GM06990 (cell line): Measurements from ENCODE around the gene TLX2.

ENCODE experiments used
- DNase-seq: peaks from one replicate; pipeline ENCODE4 v3.0.0-alpha.2; 2011; ENCODE audit not compliant: insufficient read length; ENCODE audit errors: extremely low read depth
- H3K27me3 ChIP-seq: replicated peaks from 2 replicates; pipeline ENCODE4 v1.6.0; 2011; ENCODE audit warnings: low read length; ENCODE audit not compliant: control insufficient read depth, insufficient read depth
- H3K36me3 ChIP-seq: 2 replicates; pipeline ENCODE4 v1.5.1; 2011; ENCODE audit warnings: low read length; ENCODE audit not compliant: control insufficient read depth, insufficient read depth
- H3K4me3 ChIP-seq: replicated peaks from 2 replicates; pipeline ENCODE4 v1.5.1; 2011; ENCODE audit warnings: low read depth, mild to moderate bottlenecking, control low read depth, low read length
- CTCF ChIP-seq: IDR thresholded peaks from 2 replicates; pipeline ENCODE4 v1.5.1; 2011; ENCODE audit warnings: low read length, control low read depth, mild to moderate bottlenecking, inconsistent platforms; ENCODE audit not compliant: insufficient read depth, poor library complexity, severe bottlenecking

TLX2 gene

GRCh38 chr2:74530239-74531187 is 16.3 kb downstream of the TLX2 start:
- Histone ChIP-seq H3K36me3 (peaks cover 34% of the 10 kb centered on the region), H3K27me3 (no peaks in the 10 kb centered on the region), H3K4me3 (peak overlapping the region; percentile 97)
- no peak for TF ChIP-seq CTCF
- peak; percentile 77 for DNase-seq

GRCh38 chr2:74531666-74532065 is 17.4 kb downstream of the TLX2 start:
- no peak for DNase-seq
- Histone ChIP-seq H3K27me3 (no peaks in the 10 kb centered on the region), H3K36me3 (peaks cover 35% of the 10 kb centered on the region), H3K4me3 (peak overlapping the region; percentile 97)
- TF ChIP-seq CTCF = no peak

GRCh38 chr2:74532222-74532621 is 18.0 kb downstream of the TLX2 start:
- Histone ChIP-seq H3K4me3 (no peak overlapping the region), H3K27me3 (no peaks in the 10 kb centered on the region), H3K36me3 (peaks cover 30% of the 10 kb centered on the region)
- DNase-seq = no peak
- peak; percentile 27 for TF ChIP-seq CTCF

GRCh38 chr2:74533464-74533863 is 19.2 kb downstream of the TLX2 start:
- DNase-seq = no peak
- Histone ChIP-seq H3K4me3 (no peak overlapping the region), H3K27me3 (no peaks in the 10 kb centered on the region), H3K36me3 (peaks cover 25% of the 10 kb centered on the region)
- TF ChIP-seq CTCF = no peak

GRCh38 chr2:74534411-74534810 is 20.2 kb downstream of the TLX2 start:
- no peak for DNase-seq
- no peak for TF ChIP-seq CTCF
- H3K27me3 ChIP-seq = no peaks in the 10 kb centered on the region

GRCh38 chr2:74535440-74535965 is 21.3 kb downstream of the TLX2 start:
- no peak for TF ChIP-seq CTCF
- no peak for DNase-seq
- H3K4me3 ChIP-seq = no peak overlapping the region
- peaks cover 29% of the 10 kb centered on the region for H3K36me3 ChIP-seq
- no peaks in the 10 kb centered on the region for H3K27me3 ChIP-seq

More at GRCh38 chr2:74534411-74534810, 20.2 kb downstream of the TLX2 start:
- Histone ChIP-seq H3K4me3 (no peak overlapping the region), H3K36me3 (peaks cover 25% of the 10 kb centered on the region)
